Measurements from ENCODE around the gene HLA-DQB2. TPM values are rescaled to one million over a fixed set of nuclear protein-coding genes. Genes with fewer than 3 reads are reported as not detected.
A peak's percentile ranks its signal among the peaks of the same experiment; 100 is the strongest.
"Not testable (repeated sequence)": the region's sequence is repeated elsewhere in the genome, so short reads cannot be mapped to it uniquely, and the experiment has no call there.

HLA-DQB2 gene
- total RNA-seq, 1 experiment from 2014 or later: not detected

DNA sequence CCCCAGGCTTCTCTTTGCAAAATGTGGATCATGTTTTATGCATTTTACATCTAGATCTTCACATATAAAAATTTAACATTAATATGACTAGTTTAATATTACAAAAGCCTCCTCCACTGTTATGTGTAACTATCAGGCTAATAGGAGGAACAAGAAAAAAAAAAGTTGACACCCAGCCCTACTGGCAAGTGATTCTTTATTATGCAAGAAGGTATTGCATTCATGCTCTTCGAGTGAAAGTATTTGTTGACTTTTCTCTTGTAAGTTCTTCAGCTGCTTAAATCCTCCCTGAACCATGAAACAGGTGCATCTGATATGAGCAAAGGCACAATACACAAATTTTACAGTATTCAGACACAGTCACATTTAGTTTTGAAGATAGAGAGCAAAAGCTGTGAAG, 716 bp upstream of the HLA-DQB2 start:
- H3K27me3 ChIP-seq: peaks cover 11% of the 10 kb centered on the region; the same call in 1 of the 2 replicates
- no peaks in the 10 kb centered on the region for H3K9me3 ChIP-seq
- H3K36me3 ChIP-seq: no peaks in the 10 kb centered on the region
- DNase-seq: no peak
- H3K4me3 ChIP-seq: no peak overlapping the region

DNA sequence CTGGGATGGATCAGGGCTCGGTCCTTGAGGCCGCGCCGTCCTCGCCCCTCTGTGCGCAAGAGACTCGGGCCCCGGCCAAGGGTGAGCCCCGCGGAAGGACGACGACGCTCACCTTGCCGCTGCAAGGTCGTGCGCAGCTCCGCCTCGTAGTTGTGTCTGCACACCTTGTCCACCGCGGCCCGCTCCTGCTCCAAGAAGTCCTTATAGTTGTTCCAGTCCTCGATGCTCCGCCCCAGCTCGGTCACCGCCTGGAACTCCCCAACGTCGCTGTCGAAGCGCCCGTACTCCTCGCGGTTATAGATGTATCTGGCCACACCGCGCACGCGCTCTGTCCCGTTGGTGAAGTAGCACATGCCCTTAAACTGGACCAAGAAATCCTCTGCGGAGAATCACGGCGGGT, 1.8 kb downstream of the HLA-DQB2 start:
- Histone ChIP-seq H3K4me3 (no peak overlapping the region), H3K27me3 (0 out of 2 replicates have a peak, but pooled peaks cover 2% of the 10 kb centered on the region), H3K36me3 (no peaks in the 10 kb centered on the region), H3K9me3 (no peaks in the 10 kb centered on the region)
- no peak for DNase-seq

DNA sequence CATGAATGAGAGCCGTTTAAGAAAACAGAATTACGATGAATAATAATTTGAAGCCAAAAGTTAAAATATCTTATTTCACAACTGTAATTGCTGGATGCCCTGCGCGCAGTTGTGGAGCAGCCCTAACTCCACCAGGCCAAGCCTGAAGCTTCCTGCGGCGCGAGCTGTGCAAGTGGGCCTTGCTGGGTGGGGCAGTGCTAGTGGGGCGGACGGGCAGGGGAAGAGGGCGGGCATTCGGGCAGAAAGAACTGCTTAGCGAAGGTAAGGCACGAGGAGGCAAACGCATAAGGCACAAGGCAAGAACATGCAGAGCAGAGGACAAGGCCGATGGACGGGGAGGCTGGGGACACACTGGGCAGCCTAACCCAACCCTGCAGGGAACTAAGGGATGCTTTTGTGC, 2.3 kb downstream of the HLA-DQB2 start:
- Histone ChIP-seq H3K36me3 (no peaks in the 10 kb centered on the region), H3K27me3 (0 out of 2 replicates have a peak, but pooled peaks cover 2% of the 10 kb centered on the region), H3K4me3 (no peak overlapping the region), H3K9me3 (no peaks in the 10 kb centered on the region)
- DNase-seq: no peak

DNA sequence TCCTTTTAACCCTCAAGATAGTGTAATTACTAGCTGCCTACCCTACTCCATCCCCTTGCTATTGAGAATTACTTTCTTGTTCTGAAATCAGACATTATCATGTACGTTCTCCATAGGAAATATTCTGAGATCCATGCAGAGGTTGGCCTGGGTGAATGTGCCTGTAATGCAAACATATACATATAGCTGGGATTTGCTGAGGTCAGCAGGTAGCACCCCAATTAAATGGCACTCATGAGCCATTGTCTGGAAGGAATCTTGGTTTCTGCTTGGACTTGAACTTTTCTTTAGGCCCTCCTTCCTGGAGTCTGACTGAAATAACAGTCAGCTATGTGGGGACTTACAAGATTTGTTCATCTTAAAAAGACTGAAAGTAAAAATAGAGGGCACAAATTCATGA, 3.7 kb downstream of the HLA-DQB2 start:
- H3K36me3 ChIP-seq: no peaks in the 10 kb centered on the region
- 0 out of 2 replicates have a peak, but pooled peaks cover 2% of the 10 kb centered on the region for H3K27me3 ChIP-seq
- no peak for DNase-seq
- no peaks in the 10 kb centered on the region for H3K9me3 ChIP-seq
- H3K4me3 ChIP-seq: no peak overlapping the region

DNA sequence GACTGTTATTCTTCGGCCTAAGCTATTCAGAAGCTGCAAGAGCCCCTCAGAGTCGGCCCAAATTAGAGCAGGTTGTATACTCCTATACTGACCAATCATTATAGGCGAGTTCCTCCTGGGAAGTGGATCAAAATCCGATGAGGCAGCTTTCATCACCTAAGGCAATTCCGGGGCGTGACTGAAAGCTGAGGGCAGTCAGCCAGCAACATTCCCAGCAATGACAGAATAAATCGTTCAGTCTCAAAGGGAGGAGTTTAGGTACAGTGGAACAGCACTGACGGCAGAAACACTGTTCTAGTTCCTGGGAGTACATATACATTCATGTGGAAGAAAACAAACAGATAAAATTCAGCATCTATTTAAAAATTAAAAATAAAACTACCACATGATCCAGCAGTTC, 10.8 kb downstream of the HLA-DQB2 start:
- Histone ChIP-seq H3K9me3 (no peaks in the 10 kb centered on the region), H3K27me3 (peaks cover 3% of the 10 kb centered on the region; the same call in 1 of the 2 replicates), H3K36me3 (no peaks in the 10 kb centered on the region), H3K4me3 (no peak overlapping the region)
- DNase-seq: peak; percentile 32

DNA sequence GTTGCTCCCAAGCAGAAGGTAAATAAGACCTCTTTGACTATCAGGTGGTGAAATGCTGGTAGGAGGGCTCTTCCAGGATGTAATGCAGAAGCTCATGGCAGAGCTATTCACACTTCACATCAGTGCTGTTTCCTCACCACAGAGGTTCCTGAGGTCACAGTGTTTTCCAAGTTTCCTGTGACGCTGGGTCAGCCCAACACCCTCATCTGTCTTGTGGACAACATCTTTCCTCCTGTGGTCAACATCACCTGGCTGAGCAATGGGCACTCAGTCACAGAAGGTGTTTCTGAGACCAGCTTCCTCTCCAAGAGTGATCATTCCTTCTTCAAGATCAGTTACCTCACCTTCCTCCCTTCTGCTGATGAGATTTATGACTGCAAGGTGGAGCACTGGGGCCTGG, 17.7 kb downstream of the HLA-DQB2 start:
- H3K4me3 ChIP-seq, H3K9me3 ChIP-seq, H3K27me3 ChIP-seq, H3K36me3 ChIP-seq, DNase-seq: not testable (repeated sequence)

DNA sequence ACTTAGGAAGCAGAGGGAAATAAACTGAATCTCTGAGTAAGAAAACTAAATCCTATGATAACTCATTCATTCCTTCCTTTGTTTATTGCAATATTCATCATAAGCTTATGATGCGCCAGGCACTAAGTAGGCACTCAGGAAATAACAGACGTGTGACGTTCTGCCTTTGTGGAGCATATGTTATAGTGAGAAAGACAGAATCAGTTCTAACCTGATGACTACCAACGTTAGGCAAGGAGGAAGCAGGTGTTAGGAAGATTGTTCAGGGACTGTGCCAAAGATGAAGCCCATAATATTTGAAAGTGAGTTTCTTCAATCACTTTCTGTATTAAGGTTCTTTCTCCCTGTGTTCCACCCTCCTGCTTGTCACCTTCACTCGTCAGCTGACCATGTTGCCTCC, 18.6 kb downstream of the HLA-DQB2 start:
- DNase-seq: no peak
- H3K36me3 ChIP-seq: no peaks in the 10 kb centered on the region
- H3K4me3 ChIP-seq: no peak overlapping the region
- H3K27me3 ChIP-seq: no peaks in the 10 kb centered on the region
- H3K9me3 ChIP-seq: no peaks in the 10 kb centered on the region

DNA sequence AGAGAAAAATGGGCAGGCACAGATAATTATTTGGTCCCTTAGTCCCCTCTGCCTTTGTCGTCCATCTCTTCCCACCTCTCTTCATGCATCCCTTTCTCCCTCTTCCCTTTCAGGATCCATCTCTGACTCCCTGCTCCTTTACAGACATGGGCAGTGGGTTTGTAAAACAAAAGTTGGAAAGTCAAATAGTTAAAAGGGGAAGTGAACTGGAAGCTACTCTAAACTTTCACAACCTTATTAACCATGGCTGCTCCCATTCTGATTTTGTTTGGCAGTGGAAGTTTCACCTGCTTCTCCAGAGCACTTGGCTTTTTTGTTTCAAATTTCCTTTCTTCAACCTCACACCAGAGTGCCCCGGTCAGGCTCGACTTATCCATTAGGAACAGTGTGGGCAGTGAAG, 21.0 kb downstream of the HLA-DQB2 start:
- DNase-seq: no peak
- H3K36me3 ChIP-seq: no peaks in the 10 kb centered on the region
- no peaks in the 10 kb centered on the region for H3K9me3 ChIP-seq
- no peak overlapping the region for H3K4me3 ChIP-seq
- H3K27me3 ChIP-seq: no peaks in the 10 kb centered on the region

DNA sequence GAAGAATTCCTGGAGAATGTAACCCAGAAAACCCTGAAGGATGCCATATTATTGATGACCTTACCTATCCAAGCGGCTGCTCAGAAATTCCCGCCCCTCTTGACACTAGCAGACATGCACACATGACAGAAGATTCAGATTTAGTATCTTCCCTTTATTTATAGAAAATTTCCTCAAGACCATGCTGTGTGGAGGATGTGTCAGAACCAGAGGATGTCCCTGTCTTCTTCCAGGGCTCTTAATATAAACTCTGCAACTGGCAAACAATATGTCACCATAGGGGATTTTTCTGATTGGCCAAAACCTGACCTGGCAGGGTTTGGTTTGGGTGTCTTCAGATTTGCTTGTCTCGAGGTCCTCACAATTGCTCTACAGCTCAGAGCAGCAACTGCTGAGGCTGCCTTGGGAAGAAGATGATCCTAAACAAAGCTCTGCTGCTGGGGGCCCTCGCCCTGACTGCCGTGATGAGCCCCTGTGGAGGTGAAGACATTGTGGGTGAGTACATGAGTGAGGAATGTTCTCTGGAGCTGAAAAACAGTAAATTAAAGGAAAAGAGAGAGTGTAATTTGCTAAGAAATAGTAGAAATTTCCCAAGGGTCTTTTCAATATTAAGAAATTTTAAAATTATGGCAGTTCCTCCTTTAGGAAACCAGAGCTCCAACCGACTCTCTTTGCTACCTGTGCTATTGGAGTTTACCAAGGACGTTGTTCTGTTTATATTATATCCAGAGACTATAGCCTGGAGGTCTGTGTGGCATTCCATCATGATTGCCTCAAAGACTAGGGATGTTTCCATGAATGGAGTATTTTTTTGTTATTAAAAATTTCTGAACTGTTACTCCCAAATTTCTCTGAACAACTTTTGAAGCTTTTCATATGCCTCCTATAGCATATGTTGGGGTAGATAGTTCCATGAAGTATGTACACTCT, 22.0 kb downstream of the HLA-DQB2 start, which contains the start of gene HLA-DQA2:
Gene HLA-DQA2 (plus strand): TSS at position 361 of the 930 bp plus-strand sequence. CDS start 53 bp downstream, at position 414.
- Histone ChIP-seq H3K36me3 (no peaks in the 10 kb centered on the region), H3K4me3 (no peak within 1 kb of the TSS), H3K27me3 (no peaks in the 10 kb centered on the region), H3K9me3 (no peaks in the 10 kb centered on the region)
- DNase-seq: no peak

DNA sequence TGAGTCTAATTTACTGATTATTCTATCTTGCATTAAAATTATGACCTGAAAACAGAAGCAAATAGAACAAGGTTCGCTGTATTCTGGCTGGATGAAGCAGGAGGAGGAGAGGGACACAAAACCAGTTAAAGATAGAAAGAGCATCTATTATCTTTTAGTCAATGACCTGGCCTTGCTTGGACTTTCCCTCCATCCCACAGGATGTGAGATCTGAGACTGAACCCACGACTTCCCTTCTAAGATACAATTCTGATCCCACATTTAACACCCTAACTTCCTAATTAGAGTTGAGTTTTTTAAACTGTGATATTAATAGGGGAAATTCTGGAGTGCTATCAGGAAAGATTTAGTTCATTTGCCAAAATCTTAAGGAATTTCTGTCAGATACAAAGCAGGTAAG, 25.2 kb downstream of the HLA-DQB2 start:
- Histone ChIP-seq H3K36me3 (no peaks in the 10 kb centered on the region), H3K4me3 (no peak overlapping the region), H3K9me3 (no peaks in the 10 kb centered on the region), H3K27me3 (no peaks in the 10 kb centered on the region)
- DNase-seq: no peak

DNA sequence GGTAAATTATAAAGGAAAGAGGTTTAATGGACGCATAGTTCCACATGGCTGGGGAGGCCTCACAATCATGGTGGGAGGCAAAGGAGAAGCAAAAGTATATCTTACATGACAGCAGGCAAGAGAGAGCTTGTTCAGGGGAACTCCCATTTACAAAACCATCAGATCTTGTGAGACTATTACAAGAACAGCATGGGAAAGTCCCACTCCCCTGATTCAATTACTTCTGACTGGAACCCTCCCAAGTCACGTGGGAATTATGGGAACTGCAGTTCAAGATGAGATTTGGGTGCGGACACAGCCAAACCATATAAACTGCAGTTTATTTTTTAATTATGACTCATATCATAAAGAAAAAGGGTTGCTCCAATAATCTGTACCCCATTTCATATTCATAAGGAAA, 44.5 kb downstream of the HLA-DQB2 start:
- H3K4me3 ChIP-seq: no peak overlapping the region
- DNase-seq: no peak
- peaks cover 2% of the 10 kb centered on the region; the same call in 1 of the 2 replicates for H3K27me3 ChIP-seq
- H3K36me3 ChIP-seq: no peaks in the 10 kb centered on the region
- no peaks in the 10 kb centered on the region for H3K9me3 ChIP-seq

DNA sequence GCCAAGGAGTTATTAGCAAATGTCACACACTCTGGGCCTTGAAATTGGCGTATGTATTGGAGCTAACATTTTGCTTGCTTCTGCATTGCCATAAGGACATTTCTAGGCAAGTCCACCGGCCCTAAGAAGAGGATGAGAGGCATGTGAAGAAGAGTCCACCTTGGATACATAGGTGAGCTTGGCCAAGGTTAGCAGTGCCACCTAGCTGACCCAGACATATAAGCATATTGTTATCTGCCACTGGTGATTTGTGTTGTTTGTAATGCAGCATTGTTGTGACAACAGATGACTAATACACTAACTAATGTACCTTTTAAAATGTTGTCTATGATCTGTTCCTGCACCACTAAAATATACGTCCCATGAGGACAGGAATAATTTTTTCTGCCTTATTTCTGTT, 46.9 kb downstream of the HLA-DQB2 start:
- Histone ChIP-seq H3K36me3 (no peaks in the 10 kb centered on the region), H3K4me3 (no peak overlapping the region), H3K27me3 (peaks cover 2% of the 10 kb centered on the region; the same call in 1 of the 2 replicates), H3K9me3 (no peaks in the 10 kb centered on the region)
- DNase-seq: no peak

DNA sequence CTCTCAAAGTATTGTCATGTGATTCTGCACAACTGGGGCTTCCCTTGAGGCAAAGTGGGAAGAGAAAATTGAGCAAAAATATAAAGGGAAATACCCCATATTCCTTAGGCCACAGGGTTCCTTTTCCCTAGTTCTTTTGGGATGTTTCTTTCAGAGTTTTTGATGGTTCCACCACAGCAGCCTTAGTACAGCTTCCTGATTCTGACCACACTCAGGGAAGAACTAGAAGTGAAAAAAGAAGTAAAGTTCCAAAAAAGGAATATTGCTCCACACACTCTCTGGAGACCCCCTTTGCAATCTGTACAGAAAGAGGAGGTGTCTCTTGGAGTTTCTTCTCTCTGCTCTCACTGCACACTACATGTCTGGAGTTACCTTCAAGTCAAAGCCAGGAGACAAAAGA, 50.1 kb downstream of the HLA-DQB2 start:
- H3K4me3 ChIP-seq: no peak overlapping the region
- no peak for DNase-seq
- peaks cover 2% of the 10 kb centered on the region; the same call in 1 of the 2 replicates for H3K27me3 ChIP-seq
- H3K9me3 ChIP-seq: no peaks in the 10 kb centered on the region
- H3K36me3 ChIP-seq: no peaks in the 10 kb centered on the region

DNA sequence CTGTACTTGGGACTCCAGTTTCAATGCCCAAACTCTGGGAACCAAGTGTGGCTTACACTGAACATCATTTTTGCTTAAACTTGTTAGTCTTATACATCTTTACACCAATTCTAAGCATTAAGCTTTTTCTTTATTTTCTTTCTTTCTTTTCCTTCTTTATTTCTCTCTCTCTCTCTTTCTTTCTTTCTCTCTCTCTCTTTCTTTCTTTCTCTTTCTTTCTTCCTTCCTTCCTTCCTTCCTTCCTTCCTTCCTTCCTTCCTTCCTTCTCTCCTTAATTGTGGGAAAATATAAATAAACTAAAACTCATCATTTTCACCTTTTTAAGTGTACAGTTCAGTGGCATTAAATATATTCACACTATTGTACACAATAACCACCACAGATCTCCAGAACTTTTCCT, 53.7 kb downstream of the HLA-DQB2 start:
- no peak for DNase-seq

More for the DNA sequence above, 53.7 kb downstream of the HLA-DQB2 start:
- Histone ChIP-seq H3K4me3 (no peak overlapping the region), H3K27me3 (peaks cover 3% of the 10 kb centered on the region; the same call in 1 of the 2 replicates), H3K9me3 (no peaks in the 10 kb centered on the region), H3K36me3 (no peaks in the 10 kb centered on the region)

Other genes starting within 250 kb of the HLA-DQB2 start
- gene HLA-DRB5, start 233.2 kb downstream of the HLA-DQB2 start, total RNA-seq (2014; rRNA removed; shearing (Covaris generic); ENCODE audit: low replicate concordance): not detected in 2 replicates
- gene HLA-DRB1, start 173.7 kb downstream of the HLA-DQB2 start, total RNA-seq (2014; rRNA removed; shearing (Covaris generic); ENCODE audit: low replicate concordance): not detected in 2 replicates
- gene HLA-DQA1, start 126.1 kb downstream of the HLA-DQB2 start, total RNA-seq (2014; rRNA removed; shearing (Covaris generic); ENCODE audit: low replicate concordance): not detected in 2 replicates
- gene HLA-DQB1, start 96.9 kb downstream of the HLA-DQB2 start, total RNA-seq (2014; rRNA removed; shearing (Covaris generic); ENCODE audit: low replicate concordance): not detected in 2 replicates
- gene HLA-DQA2, start 22.1 kb downstream of the HLA-DQB2 start, total RNA-seq (2014; rRNA removed; shearing (Covaris generic); ENCODE audit: low replicate concordance): not detected in 2 replicates
- 1.8 and 8.2 TPM in 2 replicates for gene HLA-DOB, start 53.5 kb upstream of the HLA-DQB2 start, total RNA-seq (2014; rRNA removed; shearing (Covaris generic); ENCODE audit: low replicate concordance)
- gene TAP2, start 75.2 kb upstream of the HLA-DQB2 start, total RNA-seq (2014; rRNA removed; shearing (Covaris generic); ENCODE audit: low replicate concordance): 87.2 and 112 TPM in 2 replicates
- 164 and 166 TPM in 2 replicates for gene PSMB8, start 80.5 kb upstream of the HLA-DQB2 start, total RNA-seq (2014; rRNA removed; shearing (Covaris generic); ENCODE audit: low replicate concordance)
- gene TAP1, start 90.2 kb upstream of the HLA-DQB2 start, total RNA-seq (2014; rRNA removed; shearing (Covaris generic); ENCODE audit: low replicate concordance): 84.9 and 115 TPM in 2 replicates
- gene PSMB9, start 90.7 kb upstream of the HLA-DQB2 start, total RNA-seq (2014; rRNA removed; shearing (Covaris generic); ENCODE audit: low replicate concordance): 96.5 and 106 TPM in 2 replicates
- 0.76 and 0.79 TPM in 2 replicates for gene HLA-DMB, start 177.5 kb upstream of the HLA-DQB2 start, total RNA-seq (2014; rRNA removed; shearing (Covaris generic); ENCODE audit: low replicate concordance)
- gene HLA-DMA, start 189.6 kb upstream of the HLA-DQB2 start, total RNA-seq (2014; rRNA removed; shearing (Covaris generic); ENCODE audit: low replicate concordance): 16.8 and 18.9 TPM in 2 replicates
- gene BRD2, start 205.1 kb upstream of the HLA-DQB2 start, total RNA-seq (2014; rRNA removed; shearing (Covaris generic); ENCODE audit: low replicate concordance): 207 and 281 TPM in 2 replicates
- not detected in 2 replicates for gene HLA-DOA, start 246.1 kb upstream of the HLA-DQB2 start, total RNA-seq (2014; rRNA removed; shearing (Covaris generic); ENCODE audit: low replicate concordance)